GM12892 (cell line): ENCODE data around the gene CCDC192.
"Not testable (repeated sequence)": the region's sequence is repeated elsewhere in the genome, so short reads cannot be mapped to it uniquely, and the experiment has no call there.

Experiments used
- DNase-seq: peaks from one replicate; pipeline ENCODE4 v3.0.0; 2011; ENCODE audit not compliant: insufficient read length
- FAIRE-seq: peaks from 2 replicates; lab custom pipeline; 2011; peaks lifted over from hg19 to GRCh38; lab: Jason Lieb, UNC
- POLR2A ChIP-seq: IDR thresholded peaks from 2 replicates; pipeline ENCODE4 v1.6.1; 2011; ENCODE audit warnings: low read depth, low read length, control low read depth
- POLR2AphosphoS5 ChIP-seq: IDR thresholded peaks from 2 replicates; pipeline ENCODE4 v1.6.1; 2011; ENCODE audit warnings: low read depth, low read length, control low read depth
- TAF1 ChIP-seq: IDR thresholded peaks from 2 replicates; pipeline ENCODE4 v1.6.1; 2011; ENCODE audit warnings: low read depth, mild to moderate bottlenecking, control low read depth, low read length, borderline replicate concordance

Gene CCDC192

DNA sequence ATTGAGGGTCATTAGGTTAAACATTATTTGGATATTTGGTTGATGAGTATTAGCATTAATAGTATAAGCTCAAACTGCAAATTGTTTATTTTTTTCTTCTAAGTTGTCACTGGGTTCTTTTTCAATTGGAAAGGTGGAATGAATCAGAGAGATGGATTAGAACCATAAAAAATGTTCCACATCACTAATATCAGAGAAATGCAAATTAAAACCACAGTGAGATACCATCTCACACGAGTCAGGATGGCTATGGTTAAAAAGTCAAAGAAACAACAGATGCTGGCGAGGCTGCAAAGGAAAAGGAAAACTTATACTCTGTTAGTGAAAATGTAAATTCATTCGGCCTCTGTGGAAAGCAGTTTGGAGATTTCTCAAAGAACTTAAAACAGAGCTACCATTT lies 122.8 kb downstream of the CCDC192 start:
- TF ChIP-seq TAF1 (no peak), POLR2AphosphoS5 (no peak), POLR2A (no peak)
- FAIRE-seq (no peak), DNase-seq (no peak)

GRCh38 chr5:127827451-127827850 lies 124.3 kb downstream of the CCDC192 start:
- FAIRE-seq (no peak), DNase-seq (no peak)
- TF ChIP-seq POLR2A: no peak
- no peak for TF ChIP-seq POLR2AphosphoS5
- no peak for TF ChIP-seq TAF1

DNA sequence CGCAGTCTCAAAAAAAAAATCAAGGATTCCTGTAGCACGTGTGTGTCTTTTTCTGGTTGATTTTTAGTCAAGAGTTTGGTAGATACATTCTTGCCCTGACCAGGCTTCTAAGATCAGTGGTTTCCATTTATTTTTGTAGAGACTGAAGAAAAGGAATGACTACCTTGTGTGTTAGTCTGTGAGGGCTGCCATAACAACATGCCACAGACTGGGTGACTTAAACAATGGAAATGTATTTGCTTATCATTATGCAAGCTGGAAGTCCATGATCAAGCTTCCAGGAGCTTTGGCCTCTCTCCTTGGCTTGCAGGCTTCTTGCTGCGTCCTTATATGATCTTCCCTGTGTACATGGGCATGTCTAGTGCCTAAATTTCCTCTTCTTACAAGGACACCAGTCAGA lies 127.0 kb downstream of the CCDC192 start:
- TF ChIP-seq POLR2A (no peak), TAF1 (no peak), POLR2AphosphoS5 (no peak)
- FAIRE-seq (no peak), DNase-seq (no peak)

- TF ChIP-seq TAF1 (no peak), POLR2A (no peak), POLR2AphosphoS5 (no peak)
- FAIRE-seq (no peak), DNase-seq (no peak)
These were observed 127.8 kb downstream of the CCDC192 start for GRCh38 chr5:127830829-127831598.

DNA sequence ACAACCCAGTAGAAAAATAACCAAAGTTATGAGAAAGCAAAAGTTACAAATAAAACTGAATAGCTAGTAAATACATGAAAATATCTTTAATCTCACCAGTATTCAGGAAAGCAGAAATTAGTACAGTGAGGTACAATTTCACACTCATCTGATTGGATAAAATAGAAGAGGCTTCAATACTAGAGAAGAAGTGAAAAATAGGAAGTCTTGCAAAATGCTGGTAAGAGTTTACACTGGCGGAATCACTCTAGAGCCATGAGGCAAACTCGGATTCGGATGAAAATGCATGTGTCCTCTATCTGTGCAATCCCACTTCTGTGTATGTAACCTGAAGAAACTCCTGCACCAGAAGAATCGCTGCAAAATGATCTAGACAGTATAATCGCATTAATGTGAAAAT lies 128.9 kb downstream of the CCDC192 start:
- no peak for FAIRE-seq
- DNase-seq: no peak
- no peak for TF ChIP-seq POLR2A
- TF ChIP-seq POLR2AphosphoS5: no peak
- TF ChIP-seq TAF1: no peak

- FAIRE-seq (no peak), DNase-seq (no peak)
- no peak for TF ChIP-seq TAF1
- no peak for TF ChIP-seq POLR2A
- TF ChIP-seq POLR2AphosphoS5: no peak
These were observed 130.9 kb downstream of the CCDC192 start for GRCh38 chr5:127834094-127834531.

DNA sequence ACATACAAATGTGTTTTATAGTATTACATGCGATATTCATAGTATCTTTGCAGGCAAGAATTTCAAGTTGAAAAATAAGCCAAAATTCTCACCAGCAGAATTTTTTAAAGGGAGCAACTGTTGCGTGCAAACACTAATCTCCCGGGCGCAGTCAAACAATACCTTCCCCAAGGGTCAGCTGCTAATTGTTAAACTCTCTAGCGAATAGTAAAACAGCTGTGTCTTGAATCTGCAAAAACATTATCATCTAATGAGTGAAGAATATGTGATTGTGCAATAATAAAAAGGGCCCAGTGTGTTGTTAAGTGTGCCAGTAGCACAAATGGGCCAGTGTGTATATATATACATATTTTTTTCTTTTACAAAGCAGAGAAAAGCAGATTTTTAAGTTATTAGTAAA lies 131.4 kb downstream of the CCDC192 start:
- DNase-seq (no peak), FAIRE-seq (no peak)
- TF ChIP-seq POLR2A (no peak), TAF1 (no peak), POLR2AphosphoS5 (no peak)

DNA sequence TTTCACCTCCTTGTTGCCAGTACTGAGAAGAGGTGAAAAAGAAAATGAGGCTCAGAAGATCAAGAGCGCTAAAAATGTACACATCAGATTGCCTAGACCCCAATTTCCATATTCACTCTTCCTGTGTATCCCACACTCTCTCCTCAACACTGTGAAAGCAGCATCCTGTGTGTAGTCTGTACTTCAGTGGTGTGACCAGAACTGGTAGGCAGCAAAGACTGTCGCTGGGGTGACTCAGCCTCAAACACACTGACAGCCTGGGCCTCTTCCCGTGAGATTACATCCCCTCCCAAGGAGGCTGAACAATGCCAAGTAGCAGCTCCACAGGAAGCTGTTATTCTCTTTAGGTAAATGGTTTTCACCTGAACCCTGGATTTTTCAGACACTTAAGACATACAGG lies 135.5 kb downstream of the CCDC192 start:
- no peak for FAIRE-seq
- no peak for TF ChIP-seq POLR2A
- no peak for TF ChIP-seq POLR2AphosphoS5
- no peak for TF ChIP-seq TAF1
- DNase-seq: no peak

GRCh38 chr5:127839072-127839471 lies 135.9 kb downstream of the CCDC192 start:
- FAIRE-seq: no peak
- DNase-seq: no peak
- TF ChIP-seq POLR2AphosphoS5: no peak
- no peak for TF ChIP-seq TAF1

GRCh38 chr5:127839496-127840197 lies 136.5 kb downstream of the CCDC192 start:
- FAIRE-seq (no peak), DNase-seq (no peak)
- TF ChIP-seq POLR2A: no peak
- no peak for TF ChIP-seq TAF1
- TF ChIP-seq POLR2AphosphoS5: no peak

GRCh38 chr5:127840198-127840524 lies 137.0 kb downstream of the CCDC192 start:
- no peak for FAIRE-seq
- DNase-seq: no peak
- TF ChIP-seq POLR2A (no peak), TAF1 (no peak), POLR2AphosphoS5 (no peak)

DNA sequence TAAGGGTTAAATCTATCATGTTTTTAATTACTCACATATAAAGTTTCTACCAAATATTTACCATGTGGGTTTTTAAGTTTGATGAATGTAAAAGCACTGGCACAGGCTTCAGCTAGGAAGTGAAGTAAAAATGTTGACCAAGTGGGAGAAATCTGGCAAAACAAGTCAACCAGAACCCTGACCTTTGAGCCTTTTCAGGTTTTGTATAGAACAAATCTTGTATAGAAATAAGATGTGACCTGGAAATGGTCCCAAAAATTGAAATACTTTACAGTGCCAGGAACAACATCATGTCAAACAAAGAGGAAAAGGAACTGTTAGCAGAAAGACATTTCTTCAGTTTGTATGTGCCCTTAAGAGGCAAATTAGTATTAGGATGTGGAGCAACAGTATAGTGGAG lies 137.6 kb downstream of the CCDC192 start:
- DNase-seq (no peak), FAIRE-seq (no peak)
- no peak for TF ChIP-seq POLR2A
- no peak for TF ChIP-seq TAF1
- no peak for TF ChIP-seq POLR2AphosphoS5

DNA sequence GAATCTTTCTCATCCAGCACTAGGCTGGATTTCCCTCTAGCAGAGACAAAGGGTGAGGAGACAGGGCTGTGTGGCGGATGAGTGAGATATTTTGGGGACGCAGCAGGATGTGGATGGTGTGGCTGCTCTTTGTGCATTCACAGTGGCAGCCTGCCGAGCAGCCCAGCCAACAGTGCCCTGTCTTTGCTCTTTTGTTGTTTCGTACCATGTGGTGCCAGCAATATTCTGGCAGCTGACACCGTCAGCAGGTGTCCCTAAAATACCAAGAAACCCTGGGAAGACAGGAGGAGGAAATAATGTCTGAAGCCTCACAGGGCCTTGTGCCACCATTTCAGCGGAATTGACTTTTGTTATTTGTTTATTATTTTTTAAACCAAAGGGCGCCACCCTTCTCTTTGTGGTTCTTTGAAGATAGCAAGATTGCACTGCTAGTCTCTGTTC lies 141.4 kb downstream of the CCDC192 start:
- DNase-seq (no peak), FAIRE-seq (no peak)
- TF ChIP-seq POLR2A: no peak
- TF ChIP-seq POLR2AphosphoS5: no peak
- no peak for TF ChIP-seq TAF1

DNA sequence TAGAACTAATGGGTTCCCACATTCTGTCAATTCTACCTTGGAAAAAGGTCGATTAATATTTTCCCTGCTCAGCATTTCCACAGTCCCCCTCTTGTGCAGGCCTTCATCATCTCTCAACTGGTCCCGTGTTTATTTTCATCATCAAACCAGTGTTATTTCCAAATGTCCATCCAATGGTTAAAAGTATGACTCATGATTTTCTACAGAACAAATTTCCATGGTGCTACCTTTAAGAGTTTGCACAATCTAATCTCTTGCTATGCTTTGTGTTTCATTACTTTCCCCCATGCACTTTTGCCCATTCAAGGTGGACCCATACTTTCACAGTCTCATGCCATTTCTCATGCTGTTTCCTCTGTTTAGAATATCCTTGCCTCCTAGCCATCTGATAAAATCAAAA lies 143.7 kb downstream of the CCDC192 start:
- TF ChIP-seq TAF1 (no peak), POLR2A (no peak), POLR2AphosphoS5 (no peak)
- FAIRE-seq: no peak

DNA sequence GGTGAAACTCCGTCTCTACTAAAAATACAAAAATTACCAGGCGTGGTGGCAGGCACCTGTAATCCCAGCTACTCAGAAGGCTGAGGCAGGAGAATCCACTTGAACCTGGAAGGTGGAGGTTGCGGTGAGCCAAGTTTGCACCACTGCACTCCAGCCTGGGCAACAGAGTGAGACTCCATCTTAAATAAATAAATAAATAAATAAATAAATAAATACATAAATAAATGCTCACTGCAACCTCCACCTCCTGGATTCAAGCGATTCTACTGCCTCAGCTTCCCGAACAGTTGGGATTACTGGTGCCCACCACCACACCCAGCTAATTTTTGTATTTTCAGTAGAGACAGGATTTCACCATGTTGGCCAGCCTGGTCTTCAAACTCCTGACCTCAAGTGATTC lies 144.4 kb downstream of the CCDC192 start:
- FAIRE-seq: not testable (repeated sequence)

More for the DNA sequence above, 143.7 kb downstream of the CCDC192 start:
- DNase-seq: no peak

More for the DNA sequence above, 144.4 kb downstream of the CCDC192 start:
- not testable (repeated sequence) for DNase-seq
